GM18909 (cell line): ENCODE data around the gene CTDNEP1.

Source experiments
- ATAC-seq: cut with Tn5 transposase; IDR thresholded peaks from one replicate; pipeline ENCODE4 v1.9.1; 2021; ENCODE audit warnings: mild to moderate bottlenecking; ENCODE audit not compliant: unreplicated experiment, poor library complexity

CTDNEP1 gene

DNA sequence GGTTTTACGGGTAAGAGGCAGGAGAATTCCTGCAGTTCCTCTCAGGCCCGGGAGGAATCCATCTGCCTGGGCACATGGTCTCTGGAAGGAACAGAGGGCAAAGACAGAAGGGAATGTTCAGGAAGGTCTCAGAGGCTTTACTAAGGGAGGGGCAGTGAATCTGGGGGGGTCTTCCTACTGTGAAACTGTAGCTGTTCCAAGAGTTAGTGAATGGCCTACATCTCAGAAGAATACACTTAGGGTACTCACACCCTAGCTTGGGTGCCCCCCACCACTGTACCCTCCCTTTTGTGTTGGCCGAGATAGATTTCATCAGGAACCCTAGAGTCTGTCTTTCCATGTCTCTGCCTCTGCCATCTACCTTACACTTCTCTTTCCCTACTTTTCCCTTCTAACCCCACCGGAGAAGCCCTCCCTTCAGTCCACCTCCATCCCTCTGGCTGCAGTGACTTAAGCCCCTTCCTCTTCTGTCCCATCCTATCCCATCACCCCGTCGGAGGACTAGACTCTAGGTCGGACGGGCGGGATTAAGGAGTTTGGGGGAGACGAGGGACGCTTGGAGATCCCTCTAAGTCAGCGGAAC lies 32.2 kb downstream of the CTDNEP1 start:
- ATAC-seq, result no peak

- ATAC-seq, result no peak
These were observed 32.8 kb downstream of the CTDNEP1 start for GRCh38 chr17:7218758-7219157.

- no peak for ATAC-seq
These were observed 33.4 kb downstream of the CTDNEP1 start for GRCh38 chr17:7218166-7218565.

DNA sequence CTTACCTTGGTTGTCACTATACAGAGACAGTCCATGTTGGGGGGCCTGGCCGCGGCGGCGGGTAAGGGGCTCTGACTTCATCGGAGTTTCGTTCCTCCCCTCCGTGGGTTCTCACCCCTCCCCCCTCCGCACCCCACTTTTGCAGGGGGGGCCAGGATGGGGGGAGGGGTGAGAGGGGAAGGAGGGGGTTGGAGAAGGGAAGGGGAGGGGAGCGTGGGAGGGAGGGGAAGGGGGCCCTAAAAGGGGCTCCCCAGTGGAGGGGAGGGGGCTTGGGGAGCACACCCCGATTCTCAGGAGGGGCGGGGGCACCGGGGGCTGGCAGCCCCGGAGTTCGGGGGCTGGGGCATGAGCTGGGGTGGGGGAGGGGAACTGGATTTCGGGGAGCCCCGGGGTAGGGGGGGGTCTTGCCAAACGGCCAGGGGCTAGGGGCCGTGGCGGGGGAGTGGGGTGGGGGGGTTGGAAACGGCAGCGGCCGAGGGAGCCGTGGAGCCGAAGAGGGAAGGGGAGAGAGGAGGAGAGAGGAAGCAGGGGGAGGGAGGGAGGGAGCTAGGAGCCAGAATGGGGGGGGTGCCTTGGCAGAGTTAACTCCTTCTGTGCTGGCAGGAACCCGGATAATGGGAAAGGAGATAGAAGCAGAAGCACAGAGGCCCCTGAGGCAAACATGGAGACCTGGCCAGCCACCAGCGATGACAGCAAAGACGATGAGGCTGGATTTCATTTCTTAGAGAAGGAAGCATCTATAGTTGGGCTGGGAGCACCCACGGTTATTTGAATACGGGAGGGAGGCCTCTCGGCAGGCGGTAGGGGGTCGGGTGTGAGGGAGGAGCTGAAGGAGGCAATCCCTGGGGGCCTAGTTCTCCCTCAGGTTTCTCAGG lies 34.2 kb downstream of the CTDNEP1 start:
- ATAC-seq, result no peak

- no peak for ATAC-seq
These were observed 35.1 kb downstream of the CTDNEP1 start for GRCh38 chr17:7216242-7217112.

- ATAC-seq, result no peak
These were observed 35.8 kb downstream of the CTDNEP1 start for GRCh38 chr17:7215652-7216180.

DNA sequence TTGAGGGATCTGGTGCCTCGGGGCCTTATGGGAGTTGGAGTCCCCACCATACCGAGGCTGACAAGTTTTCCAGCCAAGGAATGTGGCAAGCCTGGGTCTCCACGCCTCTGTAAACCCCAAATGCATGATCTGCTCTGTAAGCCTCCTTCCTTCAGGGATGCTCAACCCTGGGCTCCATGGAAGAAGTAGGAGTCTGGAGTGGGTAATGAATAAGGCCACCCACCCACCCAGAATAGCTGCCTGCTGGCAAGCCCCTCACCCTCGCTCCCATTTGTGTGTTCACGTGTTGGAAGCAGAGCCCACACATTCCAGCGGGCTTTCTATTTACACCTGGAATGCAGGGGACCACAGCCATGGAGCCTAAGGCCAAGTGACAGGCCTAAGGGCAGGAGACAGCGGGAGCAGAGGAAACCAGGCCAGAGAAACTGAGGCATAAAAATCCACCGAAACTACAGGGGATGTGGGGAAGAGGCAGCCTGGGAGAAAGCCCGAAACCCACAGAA lies 36.3 kb downstream of the CTDNEP1 start:
- no peak for ATAC-seq

DNA sequence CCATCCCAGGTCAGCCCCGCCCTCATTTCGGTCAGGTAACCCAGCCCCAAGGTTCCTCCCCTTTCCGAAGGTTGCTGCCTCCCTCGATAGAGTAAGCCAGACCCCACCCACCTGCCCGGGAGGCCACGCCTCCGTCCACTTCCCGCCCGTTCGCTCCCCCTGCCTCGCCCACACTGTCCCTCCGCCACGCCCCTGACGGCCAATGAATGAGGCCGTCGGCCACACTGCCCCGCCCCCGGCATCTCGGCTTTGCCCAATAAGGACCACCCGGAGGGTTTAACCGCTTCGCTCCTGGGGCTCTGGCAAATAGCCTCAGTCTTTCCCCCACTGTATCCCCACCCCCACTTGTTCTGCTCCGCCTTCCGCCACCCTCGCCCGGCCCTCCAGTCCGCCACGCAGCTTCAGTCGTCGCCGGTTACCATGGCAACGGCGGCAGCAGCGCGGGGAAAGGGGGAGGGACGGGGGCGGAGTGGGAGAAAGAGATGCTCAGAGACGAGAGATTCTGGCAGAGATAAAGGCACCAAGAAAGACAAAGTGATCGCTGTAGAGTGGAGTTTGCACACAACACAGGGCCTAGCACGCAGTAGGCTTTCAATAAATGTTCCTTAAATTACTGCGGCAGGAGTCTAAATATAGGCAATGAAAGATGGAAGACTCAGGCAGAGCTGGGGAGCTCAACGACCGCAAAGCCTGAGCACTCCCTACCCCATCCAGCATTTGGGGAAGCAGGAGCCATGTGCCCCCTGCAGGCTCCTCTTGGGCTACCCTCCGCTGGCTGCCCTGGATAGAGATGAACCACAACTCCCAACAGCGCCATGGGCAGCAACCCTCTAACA lies 37.0 kb downstream of the CTDNEP1 start:
- peak; percentile 75 for ATAC-seq

- no peak for ATAC-seq
These were observed 37.6 kb downstream of the CTDNEP1 start for GRCh38 chr17:7213895-7214299.

- ATAC-seq, result no peak
These were observed 39.9 kb downstream of the CTDNEP1 start for GRCh38 chr17:7211491-7212273.

GRCh38 chr17:7208754-7209460 lies 42.6 kb downstream of the CTDNEP1 start:
- ATAC-seq, result no peak

GRCh38 chr17:7208027-7208571 lies 43.4 kb downstream of the CTDNEP1 start:
- no peak for ATAC-seq

- no peak for ATAC-seq
These were observed 44.2 kb downstream of the CTDNEP1 start for GRCh38 chr17:7207120-7208001.

GRCh38 chr17:7205561-7205960 lies 46.0 kb downstream of the CTDNEP1 start:
- ATAC-seq, result no peak

- peak; percentile 86 for ATAC-seq
These were observed 46.6 kb downstream of the CTDNEP1 start for GRCh38 chr17:7204828-7205461.

DNA sequence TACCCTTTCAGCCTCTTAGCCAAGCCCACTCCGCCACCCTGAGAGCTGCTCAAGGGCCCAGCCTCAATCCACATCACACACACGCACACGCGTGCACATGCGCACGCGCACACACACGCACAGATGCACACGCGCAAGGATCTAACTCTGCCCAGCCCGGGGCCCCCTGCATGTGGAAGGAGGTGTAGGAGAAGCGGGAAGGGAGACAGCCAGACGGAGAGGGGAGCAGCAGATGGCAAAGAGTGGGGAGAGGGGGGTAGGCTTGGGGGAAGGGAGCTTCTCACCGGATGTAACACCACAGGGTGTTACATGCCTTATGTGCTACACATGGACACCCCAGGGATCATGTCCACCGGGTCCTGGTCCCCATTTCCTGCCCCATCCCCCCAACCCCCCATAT lies 47.2 kb downstream of the CTDNEP1 start:
- ATAC-seq, result no peak

GRCh38 chr17:7203391-7203790 lies 48.1 kb downstream of the CTDNEP1 start:
- no peak for ATAC-seq
